GM23338 (cell line): ENCODE data around the gene MAPK6. TPM values are rescaled to one million over a fixed set of nuclear protein-coding genes. Genes with fewer than 3 reads are reported as not detected.

ENCODE experiments used
- ATAC-seq: fragments of 200-7000 bp; cut with Tn5 transposase; 3 replicates; pipeline ENCODE4 v1.9.1; 2020
- DNase-seq: peaks from one replicate; pipeline ENCODE4 v3.0.0-alpha.2; 2015; ENCODE audit warnings: low spot score
- H2AFZ ChIP-seq: fragments of 200-600 bp; sonication (generic); 2 replicates; pipeline ENCODE4 v1.8.0; 2016; ENCODE audit warnings: antibody characterized with exemption, mild to moderate bottlenecking, moderate library complexity
- H3F3A ChIP-seq: fragments of 200-600 bp; sonication (generic); replicated peaks from 2 replicates; pipeline ENCODE4 v1.8.0; 2017; ENCODE audit warnings: antibody characterized with exemption, mixed run types, low read depth
- H3K27ac ChIP-seq: fragments of 200-600 bp; sonication (generic); 2 replicates; pipeline ENCODE4 v1.6.1; 2016; ENCODE audit warnings: low read depth
- H3K27me3 ChIP-seq: fragments of 200-600 bp; sonication (generic); 2 replicates; pipeline ENCODE4 v1.8.0; 2016; ENCODE audit warnings: mild to moderate bottlenecking, mixed run types, moderate library complexity; ENCODE audit not compliant: insufficient read depth
- H3K36me3 ChIP-seq: fragments of 200-600 bp; sonication (generic); 2 replicates; pipeline ENCODE4 v1.8.0; 2016; ENCODE audit warnings: mild to moderate bottlenecking; ENCODE audit not compliant: insufficient read depth
- H3K4me1 ChIP-seq: fragments of 200-600 bp; sonication (generic); 2 replicates; pipeline ENCODE4 v1.8.0; 2016; ENCODE audit warnings: mild to moderate bottlenecking, moderate library complexity; ENCODE audit not compliant: insufficient read depth
- H3K4me2 ChIP-seq: fragments of 200-600 bp; sonication (generic); 2 replicates; pipeline ENCODE4 v1.7.1; 2017; ENCODE audit warnings: mixed run types
- H3K4me3 ChIP-seq: fragments of 200-600 bp; sonication (generic); 2 replicates; pipeline ENCODE4 v1.6.1; 2016; ENCODE audit warnings: mixed run types
- H3K79me2 ChIP-seq: fragments of 200-600 bp; sonication (generic); replicated peaks from 2 replicates; pipeline ENCODE4 v1.8.0; 2017; ENCODE audit warnings: mild to moderate bottlenecking; ENCODE audit not compliant: insufficient read depth
- H3K9me2 ChIP-seq: fragments of 200-600 bp; sonication (generic); 2 replicates; pipeline ENCODE4 v1.8.0; 2017; ENCODE audit not compliant: insufficient read depth
- H4K20me1 ChIP-seq: fragments of 200-600 bp; sonication (generic); replicated peaks from 2 replicates; pipeline ENCODE4 v1.8.0; 2017; ENCODE audit warnings: mild to moderate bottlenecking; ENCODE audit not compliant: insufficient read depth
- H3K27ac Mint-ChIP-seq: 2 replicates; pipeline ENCODE4 v1.8.0; 2020; ENCODE audit warnings: inconsistent platforms, mild to moderate bottlenecking, moderate library complexity, mixed read lengths
- H3K27me3 Mint-ChIP-seq: 3 replicates; pipeline ENCODE4 v1.8.0; 2022; ENCODE audit warnings: low read depth, mild to moderate bottlenecking, moderate library complexity, mixed read lengths, inconsistent platforms; ENCODE audit not compliant: insufficient read depth, poor library complexity
- H3K36me3 Mint-ChIP-seq: 3 replicates; pipeline ENCODE4 v1.8.0; 2021; ENCODE audit warnings: low read depth, mild to moderate bottlenecking, inconsistent platforms, moderate library complexity, mixed read lengths
- H3K4me1 Mint-ChIP-seq: 3 replicates; pipeline ENCODE4 v1.8.0; 2020; ENCODE audit warnings: mild to moderate bottlenecking, inconsistent platforms, mixed read lengths
- H3K4me3 Mint-ChIP-seq: 3 replicates; pipeline ENCODE4 v1.8.0; 2021; ENCODE audit warnings: moderate library complexity, mild to moderate bottlenecking, inconsistent platforms, mixed read lengths
- H3K9me3 Mint-ChIP-seq: 3 replicates; pipeline ENCODE4 v1.8.0; 2020; ENCODE audit warnings: moderate library complexity, mild to moderate bottlenecking, inconsistent platforms, mixed read lengths
- CTCF ChIP-seq, 2 experiments: fragments of 200-600 bp in 1 of 2; sonication (generic) in 1 of 2; conservative IDR thresholded peaks; 2 replicates each; pipeline versions ENCODE4 v1.5.1 to v1.6.1; 2016 to 2017; ENCODE audit warnings: antibody characterized with exemption in 2 of 2, low read depth in 2 of 2, mild to moderate bottlenecking in 2 of 2, moderate library complexity in 1 of 2
- EZH2 ChIP-seq: fragments of 200-600 bp; sonication (generic); IDR thresholded peaks from one replicate; pipeline ENCODE4 v1.8.0; 2017; ENCODE audit warnings: antibody characterized with exemption, mild to moderate bottlenecking, low read depth; ENCODE audit not compliant: unreplicated experiment
- EZH2phosphoT487 ChIP-seq: fragments of 200-600 bp; sonication (generic); IDR thresholded peaks from one replicate; pipeline ENCODE4 v1.8.1; 2018; ENCODE audit warnings: antibody characterized with exemption; ENCODE audit not compliant: unreplicated experiment
- JUNB ChIP-seq: IDR thresholded peaks from one replicate; pipeline ENCODE4 v1.6.1; 2016; ENCODE audit warnings: antibody characterized with exemption; ENCODE audit not compliant: unreplicated experiment
- NANOG ChIP-seq: IDR thresholded peaks from 2 replicates; pipeline ENCODE4 v1.6.1; 2016; ENCODE audit warnings: antibody characterized with exemption, borderline replicate concordance
- REST ChIP-seq: IDR thresholded peaks from one replicate; pipeline ENCODE4 v1.6.1; 2018; ENCODE audit warnings: antibody characterized with exemption; ENCODE audit not compliant: unreplicated experiment
- STAT1 ChIP-seq: IDR thresholded peaks from one replicate; pipeline ENCODE4 v1.6.1; 2016; ENCODE audit warnings: antibody characterized with exemption; ENCODE audit not compliant: unreplicated experiment
- ZNF114 ChIP-seq: fragments of 250-450 bp; sonication (Bioruptor Pico); IDR thresholded peaks from 2 replicates; pipeline ENCODE4 v1.5.0; 2020; ENCODE audit warnings: mild to moderate bottlenecking, moderate library complexity
- ZNF462 ChIP-seq: fragments of 250-450 bp; sonication (Bioruptor Pico); IDR thresholded peaks from 2 replicates; pipeline ENCODE4 v1.5.0; 2020; ENCODE audit warnings: mild to moderate bottlenecking, moderate library complexity
- polyA plus RNA-seq: library from polyadenylated mRNA; unstranded; fragments of >200 nt; fragmentation: Nextera tagmentation; extraction: Ambion mirVana; gene quantifications from 2 replicates; pipeline ENCODE4 v1.2.1, GENCODE V29; 2016
- total RNA-seq: library from RNA; depleted of rRNA; stranded (reverse); fragments of >200 nt; shearing (Covaris generic); gene quantifications from 2 replicates; pipeline ENCODE4 v1.2.3, GENCODE V29; 2014

The MAPK6 gene
- total and polyA plus RNA-seq, 2 experiments from 2014 or later, result 40.9 to 92.3 TPM

GRCh38 chr15:52086011-52086786 lies 67.2 kb downstream of the MAPK6 start (continued):
- TF ChIP-seq CTCF (conservative IDR thresholded peaks at IDR 0.05; ENCODE audit: low read depth in 2 of 2) (no peak), REST (no peak), JUNB (no peak), STAT1 (no peak), NANOG (no peak), EZH2phosphoT487 (no peak)

- Mint-ChIP-seq H3K27me3 (peaks cover 2% of the 10 kb centered on the region), H3K9me3 (peaks cover 5% of the 10 kb centered on the region; the same call in 2 of the 3 replicates), H3K36me3 (no peaks in the 10 kb centered on the region), H3K27ac (no peak overlapping the region), H3K4me1 (no peaks in the 10 kb centered on the region), H3K4me3 (no peak overlapping the region)
- no peak overlapping the region for H3K27ac ChIP-seq
- H3K27me3 ChIP-seq, result no peaks in the 10 kb centered on the region
- H3K4me1 ChIP-seq, result no peaks in the 10 kb centered on the region
- H3K4me2 ChIP-seq, result no peak overlapping the region
- H3F3A ChIP-seq, result no peaks in the 10 kb centered on the region
- H4K20me1 ChIP-seq, result no peaks in the 10 kb centered on the region
- no peak for DNase-seq
- H3K9me2 ChIP-seq, result no peaks in the 10 kb centered on the region; the same call in none of the 2 replicates
- no peak overlapping the region for H2AFZ ChIP-seq
- no peaks in the 10 kb centered on the region for H3K79me2 ChIP-seq
- no peak for ATAC-seq
- no peak overlapping the region for H3K4me3 ChIP-seq
- H3K36me3 ChIP-seq, result no peaks in the 10 kb centered on the region
- TF ChIP-seq EZH2, result no peak
- TF ChIP-seq ZNF114, result no peak
- no peak for TF ChIP-seq ZNF462
- no peak for TF ChIP-seq STAT1
- no peak for TF ChIP-seq NANOG
Observed at GRCh38 chr15:52090193-52090592, 71.2 kb downstream of the MAPK6 start.
